ENCODE results near the gene CHCHD3. TPM values are rescaled to one million over a fixed set of nuclear protein-coding genes. Genes with fewer than 3 reads are reported as not detected.

The CHCHD3 gene
- total RNA-seq, 2 experiments from 2014 or later = 83.5 to 83.8 TPM

- no peak overlapping the region for H2AFZ ChIP-seq (ENCODE audit: low read length)
- no peak overlapping the region for H3K4me3 ChIP-seq (ENCODE audit: low read depth, low read length, poor library complexity, severe bottlenecking)
- H3K36me3 ChIP-seq (ENCODE audit: insufficient read depth, low read length) = peaks cover 18% of the 10 kb centered on the region; the same call in 1 of the 2 replicates
- no TSS peak for BruUV-seq (replicated peaks)
- H3K4me2 ChIP-seq (ENCODE audit: low read length) = no peak overlapping the region
- H3K9me3 ChIP-seq (ENCODE audit: low read length) = no peaks in the 10 kb centered on the region
- H3K9me2 ChIP-seq (ENCODE audit: insufficient read depth, low read length) = no peaks in the 10 kb centered on the region
- no peak for DNase-seq (ENCODE audit: low spot score)
- no peak overlapping the region for H3K27ac ChIP-seq (ENCODE audit: low read depth, low read length, poor library complexity, severe bottlenecking)
- peaks cover 7% of the 10 kb centered on the region for H3K4me1 ChIP-seq (ENCODE audit: insufficient read depth, low read length, poor library complexity, severe bottlenecking)
- H4K20me1 ChIP-seq (ENCODE audit: insufficient read depth, low read length) = no peaks in the 10 kb centered on the region
- POLR2A ChIA-PET = interaction anchor here (0.6 to 0.8 kb wide), 4 partner anchors 13 to 510 kb away, joined by 3 to 6 read pairs (median 3); no protein-coding TSS in a partner anchor
- TF ChIP-seq, protein P1, sequence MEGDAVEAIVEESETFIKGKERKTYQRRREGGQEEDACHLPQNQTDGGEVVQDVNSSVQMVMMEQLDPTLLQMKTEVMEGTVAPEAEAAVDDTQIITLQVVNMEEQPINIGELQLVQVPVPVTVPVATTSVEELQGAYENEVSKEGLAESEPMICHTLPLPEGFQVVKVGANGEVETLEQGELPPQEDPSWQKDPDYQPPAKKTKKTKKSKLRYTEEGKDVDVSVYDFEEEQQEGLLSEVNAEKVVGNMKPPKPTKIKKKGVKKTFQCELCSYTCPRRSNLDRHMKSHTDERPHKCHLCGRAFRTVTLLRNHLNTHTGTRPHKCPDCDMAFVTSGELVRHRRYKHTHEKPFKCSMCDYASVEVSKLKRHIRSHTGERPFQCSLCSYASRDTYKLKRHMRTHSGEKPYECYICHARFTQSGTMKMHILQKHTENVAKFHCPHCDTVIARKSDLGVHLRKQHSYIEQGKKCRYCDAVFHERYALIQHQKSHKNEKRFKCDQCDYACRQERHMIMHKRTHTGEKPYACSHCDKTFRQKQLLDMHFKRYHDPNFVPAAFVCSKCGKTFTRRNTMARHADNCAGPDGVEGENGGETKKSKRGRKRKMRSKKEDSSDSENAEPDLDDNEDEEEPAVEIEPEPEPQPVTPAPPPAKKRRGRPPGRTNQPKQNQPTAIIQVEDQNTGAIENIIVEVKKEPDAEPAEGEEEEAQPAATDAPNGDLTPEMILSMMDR (conservative IDR thresholded peaks at IDR 0.05; ENCODE audit: low read length) = no peak
- TF ChIP-seq EZH2phosphoT487 (IDR thresholded peaks at IDR 0.05; ENCODE audit: borderline replicate concordance, low read depth, low read length) = no peak
- H3K79me2 ChIP-seq (ENCODE audit: insufficient read depth, low read depth, low read length) = no peaks in the 10 kb centered on the region
- CTCF ChIA-PET (ENCODE audit: unreplicated experiment) = no interaction called here
- intact Hi-C loops (cut with micrococcal nuclease; ENCODE audit: unreplicated experiment) = no loop called here
Measured at GRCh38 chr7:132784406-132784805, 297.5 kb downstream of the CHCHD3 start.

- H3K9me3 ChIP-seq (ENCODE audit: low read length) = no peaks in the 10 kb centered on the region
- H3K27ac ChIP-seq (ENCODE audit: low read depth, low read length, poor library complexity, severe bottlenecking) = no peak overlapping the region
- H3K9me2 ChIP-seq (ENCODE audit: insufficient read depth, low read length) = no peaks in the 10 kb centered on the region
- no peaks in the 10 kb centered on the region for H4K20me1 ChIP-seq (ENCODE audit: insufficient read depth, low read length)
- intact Hi-C loops (cut with micrococcal nuclease; ENCODE audit: unreplicated experiment) = no loop called here
- no peak overlapping the region for H3K4me3 ChIP-seq (ENCODE audit: low read depth, low read length, poor library complexity, severe bottlenecking)
- H2AFZ ChIP-seq (ENCODE audit: low read length) = no peak overlapping the region
- ChIA-PET CTCF (ENCODE audit: unreplicated experiment) (no interaction called here), POLR2A (interaction anchor here (0.6 to 0.8 kb wide), 3 partner anchors 14 to 327 kb away, joined by 3 to 6 read pairs (median 3); no protein-coding TSS in a partner anchor)
- H3K36me3 ChIP-seq (ENCODE audit: insufficient read depth, low read length) = peaks cover 18% of the 10 kb centered on the region; the same call in 1 of the 2 replicates
- no peak overlapping the region for H3K4me2 ChIP-seq (ENCODE audit: low read length)
- TF ChIP-seq, protein P1 (conservative IDR thresholded peaks at IDR 0.05; ENCODE audit: low read length) = no peak
- TF ChIP-seq EZH2phosphoT487 (IDR thresholded peaks at IDR 0.05; ENCODE audit: borderline replicate concordance, low read depth, low read length) = no peak
- H3K4me1 ChIP-seq (ENCODE audit: insufficient read depth, low read length, poor library complexity, severe bottlenecking) = peaks cover 13% of the 10 kb centered on the region
- no peaks in the 10 kb centered on the region for H3K79me2 ChIP-seq (ENCODE audit: insufficient read depth, low read depth, low read length)
- no peak for DNase-seq (ENCODE audit: low spot score)
- BruUV-seq (replicated peaks) = no TSS peak
Measured at GRCh38 chr7:132783824-132784223, 298.1 kb downstream of the CHCHD3 start.

- Histone ChIP-seq H3K9me2 (ENCODE audit: insufficient read depth, low read length) (no peaks in the 10 kb centered on the region), H3K27ac (ENCODE audit: low read depth, low read length, poor library complexity, severe bottlenecking) (no peak overlapping the region), H3K79me2 (ENCODE audit: insufficient read depth, low read depth, low read length) (no peaks in the 10 kb centered on the region), H2AFZ (ENCODE audit: low read length) (no peak overlapping the region), H4K20me1 (ENCODE audit: insufficient read depth, low read length) (no peaks in the 10 kb centered on the region), H3K36me3 (ENCODE audit: insufficient read depth, low read length) (peaks cover 18% of the 10 kb centered on the region; the same call in 1 of the 2 replicates), H3K4me3 (ENCODE audit: low read depth, low read length, poor library complexity, severe bottlenecking) (no peak overlapping the region), H3K4me2 (ENCODE audit: low read length) (no peak overlapping the region), H3K4me1 (ENCODE audit: insufficient read depth, low read length, poor library complexity, severe bottlenecking) (peaks cover 20% of the 10 kb centered on the region), H3K9me3 (ENCODE audit: low read length) (no peaks in the 10 kb centered on the region)
- intact Hi-C loops (cut with micrococcal nuclease; ENCODE audit: unreplicated experiment) = no loop called here
- BruUV-seq (replicated peaks) = no TSS peak
- POLR2A ChIA-PET = no interaction called here
- no peak for DNase-seq (ENCODE audit: low spot score)
- CTCF ChIA-PET (ENCODE audit: unreplicated experiment) = no interaction called here
- TF ChIP-seq, protein P1 (conservative IDR thresholded peaks at IDR 0.05; ENCODE audit: low read length) = no peak
- TF ChIP-seq EZH2phosphoT487 (IDR thresholded peaks at IDR 0.05; ENCODE audit: borderline replicate concordance, low read depth, low read length) = no peak
Measured at GRCh38 chr7:132782777-132783640, 298.9 kb downstream of the CHCHD3 start.
